Tibial nerve (tissue), 4 donors: ENCODE data around the gene SNRPB. TPM values are rescaled to one million over a fixed set of nuclear protein-coding genes. Genes with fewer than 3 reads are reported as not detected.

Experiments used
- DNase-seq, 2 donors: peaks; one replicate each; pipeline ENCODE4 v3.0.0-alpha.2; 2019; ENCODE audit warnings: low spot score in 2 of 2
- H3K27ac ChIP-seq, 4 donors: fragments of 200-600 bp; sonication (generic) in 3 of 4; one replicate each; pipeline ENCODE4 v1.5.1; 2017 to 2019; ENCODE audit warnings: mild to moderate bottlenecking in 1 of 4
- H3K27me3 ChIP-seq, 2 donors: fragments of 200-600 bp; sonication (generic) in 1 of 2; one replicate each; pipeline versions ENCODE4 v1.5.1 to v1.6.0; 2017 to 2019
- H3K36me3 ChIP-seq, 3 donors: fragments of 200-600 bp; sonication (generic); one replicate each; pipeline ENCODE4 v1.5.1; 2018 to 2019
- H3K4me1 ChIP-seq, 4 donors: fragments of 200-600 bp; sonication (generic) in 3 of 4; one replicate each; pipeline ENCODE4 v1.5.1; 2017 to 2019
- H3K4me3 ChIP-seq, 4 donors: fragments of 200-600 bp; sonication (generic) in 3 of 4; one replicate each; pipeline ENCODE4 v1.5.1; 2017 to 2019; ENCODE audit warnings: mild to moderate bottlenecking in 1 of 4, moderate library complexity in 1 of 4
- H3K9me3 ChIP-seq, 4 donors: fragments of 200-600 bp; sonication (generic) in 3 of 4; one replicate each; pipeline ENCODE4 v1.5.1; 2017 to 2019
- CTCF ChIP-seq, 5 experiments: fragments of 200-600 bp in 3 of 5; fragments of 450-650 bp in 2 of 5; sonication (generic) in 3 of 5; IDR thresholded peaks; one replicate each; pipeline ENCODE4 v1.5.1; 2016 to 2019; ENCODE audit warnings: antibody characterized with exemption in 5 of 5, mild to moderate bottlenecking in 3 of 5, moderate library complexity in 2 of 5
- EP300 ChIP-seq, 2 donors: sonication (generic); formaldehyde crosslinking; IDR thresholded peaks; one replicate each; pipeline ENCODE4 v1.6.1; 2017; ENCODE audit warnings: antibody characterized with exemption in 2 of 2, mild to moderate bottlenecking in 1 of 2
- POLR2A ChIP-seq, 2 donors: fragments of 450-650 bp; IDR thresholded peaks; one replicate each; pipeline ENCODE4 v1.6.1; 2017; ENCODE audit warnings: antibody characterized with exemption in 2 of 2, mild to moderate bottlenecking in 2 of 2, moderate library complexity in 2 of 2
- WGBS, 2 donors: methylation state at CpG; one replicate each; pipeline ENCODE4 v1.1.5; 2018; 5-methylcytosine and 5-hydroxymethylcytosine counted together
- total RNA-seq, 4 donors: library from RNA; depleted of rRNA; stranded (reverse); fragments of >200 nt; gene quantifications; one replicate each; pipeline ENCODE4 v1.1.0, GENCODE V29; 2016

SNRPB gene
- total RNA-seq, 4 donors from 2014 or later = 129 to 198 (median 134) TPM

- WGBS, 2 donors = 58 to 76% methylated on average over 1 of the region's 1 CpG
- TF ChIP-seq POLR2A (IDR thresholded peaks at IDR 0.05) = no peak
- no peak for TF ChIP-seq CTCF (IDR thresholded peaks at IDR 0.05)
- no peak for TF ChIP-seq EP300 (IDR thresholded peaks at IDR 0.05)
- no peak for DNase-seq
Observed at GRCh38 chr20:2515203-2515602, 44.6 kb upstream of the SNRPB start.

GRCh38 chr20:2509794-2510193 lies 39.2 kb upstream of the SNRPB start:
- Histone ChIP-seq H3K4me3 (no peak overlapping the region), H3K27ac (no peak overlapping the region), H3K36me3 (no peaks in the 10 kb centered on the region), H3K27me3 (no peaks in the 10 kb centered on the region), H3K4me1 (peaks cover 0 to 17% (median 12%) of the 10 kb centered on the region in 4 donors), H3K9me3 (no peaks in the 10 kb centered on the region)
- no peak for TF ChIP-seq EP300 (IDR thresholded peaks at IDR 0.05)
- TF ChIP-seq POLR2A (IDR thresholded peaks at IDR 0.05) = no peak
- no peak for TF ChIP-seq CTCF (IDR thresholded peaks at IDR 0.05)
- DNase-seq = no peak
- WGBS, 2 donors = 72 to 76% methylated on average over 3 of the region's 3 CpGs

More at GRCh38 chr20:2515203-2515602, 44.6 kb upstream of the SNRPB start:
- Histone ChIP-seq H3K4me1 (no peaks in the 10 kb centered on the region), H3K4me3 (no peak overlapping the region), H3K36me3 (no peaks in the 10 kb centered on the region), H3K27me3 (no peaks in the 10 kb centered on the region), H3K9me3 (no peaks in the 10 kb centered on the region), H3K27ac (no peak overlapping the region)

- no peak for TF ChIP-seq EP300 (IDR thresholded peaks at IDR 0.05)
- TF ChIP-seq POLR2A (IDR thresholded peaks at IDR 0.05) = no peak
- no peak for TF ChIP-seq CTCF (IDR thresholded peaks at IDR 0.05)
- H3K27me3 ChIP-seq = no peaks in the 10 kb centered on the region
- no peak for DNase-seq
- H3K9me3 ChIP-seq = no peaks in the 10 kb centered on the region
- peak overlapping the region; percentile 83 to 88 (median 86) for H3K27ac ChIP-seq
- peaks cover 0 to 17% (median 12%) of the 10 kb centered on the region in 4 donors for H3K4me1 ChIP-seq
- no peaks in the 10 kb centered on the region for H3K36me3 ChIP-seq
- peak overlapping the region; percentile 47 to 91 (median 82) for H3K4me3 ChIP-seq
- 32 to 42% methylated on average over 9 of the region's 9 CpGs for WGBS, 2 donors
Observed at GRCh38 chr20:2509468-2509781, 38.8 kb upstream of the SNRPB start.

GRCh38 chr20:2508631-2509467 lies 38.3 kb upstream of the SNRPB start, which contains the start of gene ZNF343:
Gene ZNF343 (minus strand): TSS chr20:2508915. CDS start chr20:2493895, 15,020 bp downstream.
- no peaks in the 10 kb centered on the region for H3K9me3 ChIP-seq
- H3K4me3 ChIP-seq = peak within 1 kb of the TSS; percentile 47 to 91 (median 82)
- 0 to 1% methylated on average over 48 to 53 of the region's 53 CpGs for WGBS, 2 donors
- H3K27me3 ChIP-seq = no peaks in the 10 kb centered on the region
- H3K36me3 ChIP-seq = no peaks in the 10 kb centered on the region
- DNase-seq = peak; percentile 56 to 74
- H3K27ac ChIP-seq = peak within 1 kb of the TSS; percentile 83 to 88 (median 86)
- H3K4me1 ChIP-seq = peaks cover 0 to 17% (median 12%) of the 10 kb centered on the region in 4 donors
- TF ChIP-seq POLR2A (IDR thresholded peaks at IDR 0.05) (peak in 1 of 2 donors; percentile 52), EP300 (IDR thresholded peaks at IDR 0.05) (peak; percentile 76 to 78), CTCF (IDR thresholded peaks at IDR 0.05) (peak in 1 of 5 experiments; percentile 10)
